NCI-H2029 (cell line): Measurements from ENCODE around the gene ASPRV1.
"Not testable (repeated sequence)": the region's sequence is repeated elsewhere in the genome, so short reads cannot be mapped to it uniquely, and the experiment has no call there.

Source experiments
- DNase-seq: peaks from one replicate; lab custom pipeline; 2025; lab: John Stamatoyannopoulos, UW

The ASPRV1 gene

GRCh38 chr2:69961496-69961895 lies at the start of gene ASPRV1:
Gene ASPRV1, minus strand, starts transcription at chr2:69961631. Its CDS starts 195 bp downstream, at chr2:69961436.
- no peak for DNase-seq

GRCh38 chr2:70010576-70011111 lies 49.2 kb upstream of the ASPRV1 start:
- DNase-seq, result no peak

DNA sequence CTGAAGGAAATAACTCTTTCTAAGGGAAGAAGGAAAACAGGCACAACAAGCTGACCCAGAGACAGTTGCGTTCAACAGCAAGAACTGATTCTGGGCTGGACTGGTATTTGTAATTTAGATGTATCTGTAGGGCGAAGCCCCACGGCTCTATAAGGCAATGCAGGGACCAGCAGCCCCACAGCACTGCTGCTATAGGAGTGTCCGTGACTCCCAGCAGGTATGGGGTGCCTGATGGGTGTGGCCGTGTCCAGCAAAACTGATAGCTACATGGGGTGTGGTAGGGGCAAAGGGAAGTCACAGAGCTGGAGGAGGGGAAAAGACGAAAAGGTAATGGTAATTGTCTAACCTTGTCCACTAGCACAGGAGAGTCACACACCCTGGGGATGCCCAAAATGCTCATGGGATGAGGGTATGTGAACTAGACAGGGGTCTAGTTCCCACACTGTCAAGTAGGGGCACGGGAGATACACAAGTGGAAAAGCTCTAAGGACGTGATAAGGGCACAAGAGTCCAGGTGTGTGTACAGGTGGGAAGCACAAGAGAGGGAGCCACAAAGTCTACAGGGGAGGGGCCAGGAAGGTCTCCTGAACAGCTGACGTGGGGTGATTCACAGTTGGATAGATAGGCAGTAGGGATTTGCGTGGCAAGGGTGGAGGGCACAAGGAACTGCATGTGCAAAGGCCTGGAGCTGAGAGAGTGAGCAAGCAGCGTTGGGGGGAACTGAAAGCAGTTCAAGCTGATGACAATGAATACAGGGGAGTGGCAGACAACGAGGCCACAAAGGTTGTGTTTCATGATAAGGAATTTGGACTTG lies 48.5 kb upstream of the ASPRV1 start:
- DNase-seq, result peak; percentile 65

DNA sequence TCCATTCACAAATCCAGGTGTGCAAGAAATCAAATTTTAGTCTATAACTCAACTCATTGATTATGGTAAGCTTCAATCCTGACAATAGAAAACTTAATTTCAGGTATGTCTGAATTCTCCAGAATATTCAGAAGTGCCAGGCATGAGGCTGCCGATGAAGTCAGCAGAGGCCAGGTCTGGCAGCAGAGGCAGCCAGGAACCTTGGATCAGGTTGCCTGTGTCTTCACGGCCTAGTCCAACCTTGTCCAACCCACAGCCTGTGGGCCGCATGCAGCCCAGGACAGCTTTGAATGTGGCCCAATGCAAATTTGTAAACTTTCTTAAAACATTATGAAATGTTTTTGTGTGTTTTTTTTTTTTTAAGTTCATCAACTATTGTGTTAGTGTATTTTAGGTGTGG lies 46.9 kb upstream of the ASPRV1 start:
- DNase-seq, result no peak

- no peak for DNase-seq
These were observed 45.7 kb upstream of the ASPRV1 start for GRCh38 chr2:70007151-70007550.

GRCh38 chr2:70006447-70006784 lies 45.0 kb upstream of the ASPRV1 start:
- DNase-seq, result no peak

GRCh38 chr2:70005752-70006446 lies 44.5 kb upstream of the ASPRV1 start:
- no peak for DNase-seq

DNA sequence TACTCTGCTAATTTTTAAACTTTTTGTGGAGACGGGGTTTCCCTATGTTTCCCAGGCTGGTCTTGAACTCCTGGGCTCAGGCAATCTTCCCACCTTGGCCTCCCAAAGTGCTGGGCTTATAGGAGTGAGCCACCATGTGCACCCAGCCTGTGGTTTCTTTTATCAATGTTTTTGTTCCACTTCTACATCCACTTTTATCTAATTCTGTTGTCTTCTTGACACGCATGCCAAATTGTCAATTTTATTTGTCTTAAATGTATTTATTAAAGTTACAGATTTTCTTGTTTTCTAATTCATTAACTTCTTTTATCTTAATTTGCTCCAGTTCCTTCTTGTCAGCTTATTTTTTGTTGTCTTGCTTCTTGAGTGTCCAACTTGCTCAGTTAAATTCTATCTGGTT lies 43.8 kb upstream of the ASPRV1 start:
- DNase-seq, result no peak

- no peak for DNase-seq
These were observed 41.8 kb upstream of the ASPRV1 start for GRCh38 chr2:70003093-70003830.

DNA sequence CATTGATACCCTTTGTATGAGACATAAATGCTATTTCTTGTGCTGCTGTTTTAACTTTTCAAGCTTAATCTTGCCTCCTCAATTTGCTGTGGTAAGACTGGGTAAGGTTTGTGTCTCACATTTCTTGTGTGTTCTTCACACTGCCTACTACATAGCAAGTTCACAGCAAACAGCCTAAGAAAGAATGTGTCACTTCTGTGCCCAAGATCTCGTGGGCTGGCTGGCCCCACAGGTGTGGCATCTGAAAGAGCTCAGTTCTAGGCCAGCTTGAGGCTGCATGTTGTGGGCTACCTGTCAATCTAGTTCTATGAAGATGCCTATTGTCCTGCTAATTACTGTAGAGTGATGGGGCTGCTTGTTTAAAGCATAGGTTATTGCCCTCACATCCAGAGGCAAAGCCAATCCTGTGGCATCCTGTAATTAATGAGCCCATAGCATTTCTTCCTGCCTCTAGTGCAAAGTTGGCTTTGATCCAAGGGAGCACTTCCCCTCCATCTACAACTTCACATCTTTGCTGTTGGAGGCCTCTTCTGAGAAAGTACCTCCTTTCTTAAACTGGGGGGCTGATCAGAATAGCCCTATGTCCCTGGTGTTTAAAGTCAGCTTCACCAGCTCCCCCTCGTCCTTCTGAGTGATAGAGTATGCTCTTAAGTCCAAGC lies 40.9 kb upstream of the ASPRV1 start:
- no peak for DNase-seq

GRCh38 chr2:70000529-70000928 lies 39.1 kb upstream of the ASPRV1 start:
- not testable (repeated sequence) for DNase-seq

DNA sequence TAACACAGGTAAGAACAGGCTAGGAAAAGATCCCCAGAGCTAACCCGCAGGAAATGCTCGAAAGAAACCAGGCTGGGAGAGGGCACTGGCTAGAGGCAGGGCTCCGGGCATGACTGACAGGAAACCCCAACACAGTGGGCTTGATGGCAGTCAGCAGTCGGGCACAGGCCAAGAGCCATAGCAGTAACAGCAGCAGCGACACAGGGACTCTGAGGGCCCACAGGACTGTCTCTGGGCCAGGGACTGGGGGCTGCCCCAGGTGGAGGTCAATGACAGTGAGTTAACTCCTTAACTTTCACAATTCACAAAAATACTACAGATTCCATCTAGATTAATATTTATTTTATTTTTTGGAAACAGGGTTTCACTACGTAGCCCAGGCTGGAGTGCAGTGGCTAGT lies 37.3 kb upstream of the ASPRV1 start:
- DNase-seq, result no peak

DNA sequence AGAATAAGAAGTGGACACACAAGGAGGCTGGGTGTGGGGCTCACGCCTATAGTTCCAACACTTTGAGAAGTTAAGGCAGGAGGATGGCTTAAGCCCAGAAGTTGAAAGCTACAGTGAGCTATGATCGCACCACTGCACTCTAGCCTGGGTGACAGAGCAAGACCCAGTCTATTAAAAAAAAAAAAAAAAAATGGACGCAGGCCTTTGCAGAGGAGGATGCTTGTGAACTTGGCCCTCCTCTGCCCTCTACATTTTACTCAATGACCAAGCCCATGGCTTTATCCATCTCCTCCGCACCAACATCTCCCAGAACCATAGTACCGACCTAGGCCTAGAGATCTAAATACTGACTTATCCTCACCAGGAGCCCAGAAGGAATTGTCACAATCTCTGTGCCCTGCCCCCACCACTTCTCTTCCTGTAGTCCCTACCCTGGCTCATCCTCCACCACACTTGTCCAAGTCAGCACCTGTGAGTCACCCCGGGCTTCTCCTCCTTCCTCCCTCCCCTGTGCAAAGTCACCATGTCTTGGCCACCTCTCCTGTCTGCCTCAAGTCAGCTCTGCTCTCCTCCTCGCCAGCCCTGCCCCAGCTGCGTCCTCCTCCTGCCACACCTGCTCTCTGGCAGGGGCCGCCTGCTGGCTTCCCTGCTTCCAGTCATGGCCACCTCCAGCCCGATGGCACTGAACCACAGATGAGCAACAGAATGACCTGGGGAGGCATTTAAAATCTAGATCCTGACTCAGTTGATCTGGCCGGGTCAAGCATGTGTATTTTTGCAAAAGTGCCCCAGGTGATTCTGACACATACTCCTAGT lies 35.8 kb upstream of the ASPRV1 start:
- no peak for DNase-seq

DNA sequence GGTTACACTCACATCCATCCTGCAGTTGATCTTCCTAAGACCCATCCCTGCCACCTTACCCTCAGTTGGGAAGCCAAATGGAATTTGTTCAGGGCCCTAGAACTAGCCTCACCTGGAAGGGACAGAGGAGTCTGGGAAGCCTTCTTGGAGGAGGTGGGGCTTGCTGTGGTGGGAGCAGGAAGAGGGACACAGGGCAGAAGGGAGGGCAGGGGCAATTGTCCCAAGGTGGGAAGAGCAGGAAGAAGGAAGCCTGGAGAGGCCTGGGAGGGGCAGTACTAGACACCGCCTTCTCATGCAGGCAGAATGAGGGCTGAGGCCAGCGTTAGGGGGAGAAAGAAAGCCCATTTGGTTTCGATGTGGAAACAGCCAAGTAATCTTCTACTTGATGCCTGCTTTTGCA lies 34.1 kb upstream of the ASPRV1 start:
- no peak for DNase-seq

GRCh38 chr2:69994166-69994565 lies 32.7 kb upstream of the ASPRV1 start:
- DNase-seq, result no peak

GRCh38 chr2:69993708-69994107 lies 32.3 kb upstream of the ASPRV1 start:
- DNase-seq, result no peak

GRCh38 chr2:69993048-69993565 lies 31.7 kb upstream of the ASPRV1 start:
- no peak for DNase-seq

GRCh38 chr2:69992310-69993047 lies 31.0 kb upstream of the ASPRV1 start:
- DNase-seq, result no peak

DNA sequence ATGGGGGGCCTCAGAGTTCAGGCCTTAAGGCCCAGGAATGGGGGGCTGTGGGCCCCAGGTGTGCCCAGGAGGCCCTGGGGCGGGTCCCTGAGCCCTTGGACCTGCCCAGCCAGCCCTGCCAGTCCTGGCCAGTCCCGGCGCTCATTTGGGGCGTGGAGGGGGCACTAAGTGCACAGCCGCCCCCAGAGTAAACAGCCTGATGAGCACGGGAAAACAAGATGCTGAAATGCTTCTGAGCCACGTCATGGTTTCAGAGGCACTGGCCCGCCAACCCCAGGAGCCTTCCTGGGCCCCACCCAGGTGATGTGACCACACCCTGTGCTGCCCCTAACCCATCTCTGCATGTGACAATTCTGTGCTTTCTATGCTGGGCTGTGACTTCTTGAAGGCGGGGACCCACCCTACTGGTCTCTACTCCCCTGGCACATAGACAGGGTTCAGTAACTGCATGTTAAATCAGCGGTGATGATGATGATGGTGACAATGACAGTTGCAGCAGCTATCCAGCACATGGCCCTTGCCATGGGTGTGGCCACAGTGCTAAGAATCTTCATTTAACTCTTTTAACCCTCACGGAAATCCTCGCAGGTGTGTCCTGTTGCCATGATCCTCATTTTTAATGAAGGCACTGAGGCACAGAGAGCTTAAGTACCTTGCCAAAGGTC lies 28.1 kb upstream of the ASPRV1 start:
- DNase-seq, result no peak

DNA sequence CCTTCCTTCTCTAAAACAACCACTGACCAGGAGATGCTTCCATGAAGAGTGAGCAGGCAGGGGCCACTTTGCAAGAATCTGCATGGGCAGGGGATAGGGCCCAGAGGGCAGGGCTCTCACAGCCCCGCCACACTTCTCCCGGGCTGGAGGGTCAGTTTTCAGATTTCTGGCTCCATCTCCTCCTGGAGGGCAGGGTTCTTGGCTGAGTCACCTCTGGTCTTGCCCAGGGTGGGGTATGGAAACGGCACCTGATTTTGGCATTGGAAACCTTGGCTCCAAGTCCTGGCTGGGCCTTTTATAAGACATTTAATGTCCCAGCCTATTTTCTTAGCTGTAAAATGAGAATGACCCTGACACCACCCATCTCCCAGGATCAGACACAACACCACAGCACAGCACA lies 27.6 kb upstream of the ASPRV1 start:
- DNase-seq, result no peak
